Stimulated activated CD4-positive, alpha-beta T cell treated with anti-CD3 and anti-CD28 coated beads, TNF-alpha, amount 100 ng/mL, for 24 hours (primary cell): ENCODE results near the gene IL4R.
"Not testable (repeated sequence)": the region's sequence is repeated elsewhere in the genome, so short reads cannot be mapped to it uniquely, and the experiment has no call there.

Experiments
- DNase-seq, 3 experiments: peaks; one replicate each; pipeline ENCODE4 v3.0.0-alpha.2; 2020; ENCODE audit warnings: low read depth in 3 of 3

IL4R gene

DNA sequence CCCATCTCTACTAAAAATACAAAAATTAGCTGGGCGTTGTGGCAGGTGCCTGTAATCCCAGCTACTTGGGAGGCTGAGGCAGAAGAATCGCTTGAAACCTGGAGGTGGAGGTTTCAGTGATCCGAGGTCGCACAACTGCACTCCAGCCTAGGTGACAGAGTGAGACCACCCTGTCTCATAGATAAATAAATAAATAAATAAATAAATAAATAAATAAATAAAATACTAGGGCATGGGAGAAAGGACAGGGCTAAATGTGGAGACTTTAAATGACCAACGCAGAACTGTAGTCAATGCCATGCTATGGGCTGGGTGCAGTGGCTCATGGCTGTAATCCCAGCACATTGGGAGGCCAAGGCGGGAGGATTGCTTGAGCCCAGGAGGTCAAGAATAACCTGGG, 25.5 kb upstream of the IL4R start:
- not testable (repeated sequence) for DNase-seq

DNA sequence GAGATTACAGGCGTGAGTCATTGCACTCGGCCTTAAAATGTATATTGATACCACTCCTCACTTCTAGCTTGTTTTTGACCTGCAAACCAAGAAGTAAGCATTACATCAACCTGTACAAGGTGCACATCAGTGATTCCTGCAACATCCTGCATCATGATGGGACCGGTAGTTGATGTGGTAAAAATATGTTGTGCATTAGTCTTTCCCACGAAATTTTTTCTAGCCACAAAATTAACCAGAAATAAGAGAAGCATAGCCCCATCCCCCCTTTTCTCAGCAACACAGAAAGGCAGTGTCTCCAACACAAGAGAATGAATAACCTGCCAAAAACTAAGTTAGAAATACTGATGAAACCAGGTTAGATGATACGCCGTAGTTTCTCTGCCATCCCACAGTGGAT, 24.1 kb upstream of the IL4R start:
- DNase-seq, result no peak

DNA sequence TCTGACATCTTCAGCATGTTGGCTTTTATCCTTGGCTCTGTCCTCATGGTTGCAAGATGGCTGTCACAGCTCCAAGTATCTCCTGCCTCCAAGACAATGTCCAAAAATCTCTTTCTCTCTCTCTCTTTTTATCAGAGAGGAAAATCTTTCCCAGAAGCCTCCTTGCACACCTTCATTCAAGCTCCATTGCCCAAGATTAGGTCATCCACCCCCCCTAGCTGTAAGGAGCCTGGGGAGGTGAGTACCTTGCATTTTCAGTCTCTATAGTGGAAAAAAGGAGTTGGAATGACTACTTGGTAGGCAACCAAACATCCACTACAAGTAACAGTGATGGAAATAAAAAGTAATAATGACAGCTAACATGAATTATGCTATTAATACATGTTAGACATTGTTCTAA, 23.2 kb upstream of the IL4R start:
- DNase-seq, result no peak

DNA sequence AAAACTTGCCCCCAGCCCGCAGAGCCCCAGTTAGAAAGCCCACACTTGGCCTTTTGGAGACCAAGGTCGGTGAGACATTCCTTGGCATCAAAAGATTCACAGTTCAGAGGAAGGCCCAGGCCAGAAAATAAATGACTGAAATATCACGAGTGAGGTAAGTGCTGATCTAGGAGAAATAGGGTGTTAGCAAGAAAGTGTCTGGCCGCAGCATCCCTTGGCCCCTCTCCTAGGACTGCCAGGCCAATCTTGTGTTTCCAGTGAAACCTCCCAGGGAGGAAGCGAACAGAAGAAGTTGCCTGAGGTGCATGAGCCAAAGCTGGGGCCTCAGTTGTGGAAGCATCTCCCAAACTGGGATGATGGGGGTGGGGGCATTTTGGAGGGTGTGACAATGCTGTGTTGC, 22.7 kb upstream of the IL4R start:
- DNase-seq, result no peak

DNA sequence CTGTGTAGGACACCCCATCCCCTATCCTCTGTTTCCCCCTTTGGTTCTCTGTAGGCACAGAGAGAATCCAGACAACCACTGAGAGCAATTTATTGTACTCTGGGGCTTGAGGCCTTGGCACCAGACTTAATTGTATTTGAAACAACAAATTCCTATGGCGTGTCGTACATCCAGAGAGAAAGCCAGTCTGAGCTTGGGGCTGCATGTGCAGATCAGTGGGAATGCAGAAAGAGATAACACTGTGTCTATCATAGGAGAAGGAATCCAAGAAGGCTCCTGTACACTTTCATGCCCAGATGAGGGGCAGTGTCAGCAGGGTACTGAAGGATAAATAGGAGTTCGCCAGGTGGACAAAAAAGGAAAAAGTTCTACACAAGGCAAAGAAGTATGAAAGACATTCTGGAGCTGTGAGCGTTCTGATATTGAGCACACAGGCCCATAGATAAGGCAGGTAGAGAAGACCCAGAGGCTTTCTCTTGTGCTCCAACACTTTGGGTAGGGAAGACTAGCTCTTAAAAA, 22.0 kb upstream of the IL4R start:
- DNase-seq, result no peak

DNA sequence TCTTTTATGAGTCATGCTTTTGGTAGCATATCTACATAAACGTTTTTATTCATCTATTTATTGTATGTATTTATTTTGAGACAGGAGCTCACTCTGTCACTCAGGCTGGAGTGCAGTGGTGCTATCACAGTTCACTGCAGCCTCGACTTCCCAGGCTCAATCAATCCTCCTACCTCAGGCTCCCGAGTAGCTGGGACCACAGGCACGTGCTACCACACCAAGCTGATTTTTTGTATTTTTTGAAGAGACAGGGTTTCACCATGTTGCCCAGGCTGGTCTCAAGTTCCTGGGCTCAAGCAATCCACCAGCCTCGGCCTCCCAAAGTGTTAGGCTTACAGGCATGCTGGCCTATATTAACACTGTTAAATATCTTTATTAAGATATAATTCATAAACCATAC, 20.4 kb upstream of the IL4R start:
- DNase-seq, result no peak

DNA sequence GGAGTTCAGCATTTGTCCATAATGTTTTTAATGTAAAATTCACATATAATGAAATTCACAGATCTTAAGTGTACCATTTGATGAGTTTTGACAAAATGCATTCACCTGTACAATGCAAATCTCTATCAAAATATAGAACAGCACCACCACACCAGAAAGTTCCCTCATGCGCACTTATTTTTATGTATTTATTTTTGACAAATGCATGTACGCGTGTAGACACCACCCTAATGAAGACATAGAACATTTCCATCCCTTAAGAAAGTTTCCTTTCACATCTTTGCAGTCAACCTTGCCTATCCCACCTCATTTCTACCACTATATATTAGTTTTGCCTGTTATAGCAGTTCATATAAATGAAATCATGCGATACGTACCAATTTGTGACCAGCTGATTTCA, 15.6 kb upstream of the IL4R start:
- DNase-seq, result no peak

DNA sequence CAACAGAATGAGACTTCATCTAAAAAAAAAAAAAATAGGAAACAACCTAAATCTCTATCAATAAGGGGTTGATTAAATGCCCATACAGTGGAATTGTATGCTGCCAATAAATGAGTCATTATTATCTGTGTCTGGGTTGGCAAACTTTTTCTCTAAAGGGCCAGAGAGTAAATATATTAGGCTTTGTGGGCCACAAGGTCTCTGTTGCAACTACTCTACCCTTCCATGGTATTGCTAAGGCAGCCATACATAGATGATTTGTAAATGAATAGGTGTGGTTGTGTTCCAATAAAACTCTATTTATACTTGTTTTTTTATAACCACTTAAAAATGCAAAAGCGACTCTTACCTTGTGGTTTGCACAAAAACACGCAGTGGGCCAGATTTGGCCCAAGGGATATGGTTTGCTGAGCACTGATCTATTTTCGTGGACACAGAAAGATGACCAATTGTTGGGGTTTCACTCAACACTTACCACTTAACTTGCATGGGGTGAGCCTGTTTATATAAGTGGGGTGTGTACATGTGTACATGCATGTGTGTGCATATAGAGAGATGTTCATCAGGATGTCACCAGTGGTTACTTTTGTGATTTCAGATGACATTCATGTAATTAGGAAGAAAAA, 12.4 kb upstream of the IL4R start:
- no peak for DNase-seq

DNA sequence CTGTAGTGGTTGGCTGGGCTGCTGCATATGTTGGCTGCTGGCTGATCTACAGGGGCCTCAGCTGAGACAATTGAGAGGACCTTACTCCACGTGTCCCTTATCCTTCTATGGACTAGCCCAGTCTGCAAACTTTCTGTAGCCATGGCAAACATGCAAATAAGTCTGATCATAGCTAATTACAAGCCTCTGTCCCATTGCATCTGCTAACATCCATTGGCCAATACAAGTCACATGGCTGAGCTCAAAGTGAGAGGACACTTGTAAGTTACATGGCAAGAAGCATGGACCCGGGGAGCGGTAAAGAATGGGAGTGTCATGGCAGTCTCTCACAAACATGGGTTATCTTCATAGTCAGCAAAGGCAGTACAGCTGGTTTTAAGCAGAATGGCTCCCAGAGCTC, 11.6 kb upstream of the IL4R start:
- no peak for DNase-seq

DNA sequence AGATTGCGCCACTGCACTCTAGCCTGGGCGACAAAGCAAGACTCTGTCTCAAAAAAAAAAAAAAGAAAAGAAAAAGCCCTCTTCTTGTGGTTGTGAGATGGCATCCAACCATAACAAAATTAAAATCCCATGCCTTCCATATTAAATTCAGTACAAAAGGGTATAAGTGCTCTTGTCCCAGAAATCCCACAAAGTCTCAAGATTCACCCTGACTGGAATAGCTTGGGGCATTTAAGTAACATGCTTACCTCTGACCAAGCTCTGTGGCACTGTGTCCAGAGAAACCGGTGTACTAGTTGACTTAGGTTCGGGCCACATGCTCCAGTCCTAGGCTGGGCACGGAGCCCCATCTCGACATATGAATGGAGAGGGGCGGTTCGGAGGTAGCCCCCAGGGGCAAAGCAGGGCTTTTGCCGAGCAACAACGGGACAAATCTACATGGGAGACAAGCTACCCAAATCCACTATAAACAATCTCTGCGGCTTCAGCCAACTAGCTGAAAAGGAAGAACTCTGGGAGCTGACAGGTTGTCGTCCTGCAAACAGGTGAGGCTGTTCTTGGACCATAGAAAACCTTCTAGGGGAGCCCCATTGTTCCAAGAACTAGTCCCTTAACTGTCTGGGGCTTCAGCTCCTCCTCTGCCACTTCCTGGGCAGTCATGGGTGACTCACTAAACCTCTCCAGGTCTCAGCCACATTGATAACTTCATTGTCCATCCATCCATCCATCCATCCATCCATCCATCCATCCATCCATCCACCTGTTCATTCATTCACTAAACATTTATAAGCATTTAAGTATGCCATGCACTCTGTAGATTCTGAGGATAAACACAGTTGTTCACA, 10.3 kb upstream of the IL4R start:
- no peak for DNase-seq

DNA sequence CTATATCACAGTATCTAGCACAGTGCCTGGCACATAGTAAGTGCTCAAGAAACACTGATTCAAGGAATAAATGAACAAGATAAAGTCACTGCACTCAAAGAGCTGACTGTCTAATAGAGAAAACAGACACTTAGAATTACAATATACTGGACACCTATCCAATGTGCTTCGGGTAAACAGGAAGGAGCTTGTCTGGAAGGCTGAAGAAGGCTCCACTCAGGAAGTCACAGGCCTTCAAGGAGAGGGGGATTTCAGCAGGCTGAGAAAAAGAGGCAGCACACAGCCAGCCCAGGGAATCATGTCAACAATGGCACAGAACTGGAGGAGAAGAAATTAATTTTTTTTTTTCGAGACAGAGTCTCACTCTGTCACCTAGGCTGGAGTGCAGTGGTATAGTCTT, 9.7 kb upstream of the IL4R start:
- no peak for DNase-seq

DNA sequence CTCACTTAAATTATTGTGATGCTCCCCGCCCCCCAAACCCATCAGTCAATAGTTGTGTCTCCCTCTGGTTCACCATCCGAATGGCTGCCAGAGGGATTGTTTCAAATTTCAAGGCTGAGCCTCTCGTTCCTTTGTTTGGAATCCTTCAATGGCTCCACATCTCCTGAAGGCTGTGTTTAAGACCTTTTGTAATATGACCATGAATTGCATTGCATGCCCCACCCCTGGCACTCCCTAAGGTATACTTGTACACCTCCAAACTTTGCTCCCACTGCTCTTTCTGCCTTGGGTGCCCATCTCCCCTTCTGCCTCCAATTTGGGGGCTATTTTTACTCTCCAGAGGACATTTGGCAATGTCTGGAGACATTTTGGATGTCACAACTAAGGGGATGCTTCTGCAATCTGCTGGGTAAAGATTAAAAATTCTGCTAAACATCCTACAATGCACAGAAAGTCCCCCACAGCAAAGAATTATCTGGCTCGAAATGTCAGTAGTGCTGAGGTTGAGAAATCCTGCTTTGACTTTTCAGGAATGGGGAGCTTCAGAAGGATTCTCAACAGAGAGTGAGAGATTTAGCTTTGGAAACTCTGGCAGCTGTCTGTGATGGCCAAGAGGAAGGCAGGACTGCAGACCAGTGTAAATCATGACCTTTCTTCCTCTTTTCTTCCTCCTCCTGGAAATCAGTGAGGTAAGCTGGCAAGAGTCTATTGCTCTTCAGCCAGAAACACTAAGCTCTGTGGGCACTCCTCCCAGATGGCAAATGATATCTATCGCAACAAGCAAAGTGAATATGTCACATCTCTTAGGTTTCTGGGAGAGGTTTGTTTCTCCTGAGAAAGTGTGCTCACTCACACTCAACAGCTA, 8.7 kb upstream of the IL4R start:
- no peak for DNase-seq

DNA sequence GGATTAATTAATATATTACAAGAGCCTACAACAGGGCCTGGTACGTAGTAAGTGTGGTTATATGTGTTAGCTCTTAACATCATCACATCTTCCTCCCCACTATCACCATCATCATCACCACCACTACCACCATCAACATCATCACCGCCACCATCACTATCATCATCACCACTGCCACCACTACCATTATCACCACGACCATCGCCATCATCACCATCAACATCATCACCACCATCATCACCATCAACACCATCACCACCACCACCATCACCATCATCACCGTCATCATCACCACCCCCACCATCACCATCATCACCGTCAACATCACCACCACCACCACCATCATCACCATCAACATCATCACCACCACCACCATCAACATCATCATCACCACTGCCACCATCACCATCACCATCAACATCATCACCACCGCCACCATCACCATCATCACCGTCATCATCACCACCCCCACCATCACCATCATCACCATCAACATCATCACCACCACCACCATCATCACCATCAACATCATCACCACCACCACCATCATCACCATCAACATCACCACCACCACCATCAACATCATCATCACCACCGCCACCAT, 7.8 kb upstream of the IL4R start:
- no peak for DNase-seq

DNA sequence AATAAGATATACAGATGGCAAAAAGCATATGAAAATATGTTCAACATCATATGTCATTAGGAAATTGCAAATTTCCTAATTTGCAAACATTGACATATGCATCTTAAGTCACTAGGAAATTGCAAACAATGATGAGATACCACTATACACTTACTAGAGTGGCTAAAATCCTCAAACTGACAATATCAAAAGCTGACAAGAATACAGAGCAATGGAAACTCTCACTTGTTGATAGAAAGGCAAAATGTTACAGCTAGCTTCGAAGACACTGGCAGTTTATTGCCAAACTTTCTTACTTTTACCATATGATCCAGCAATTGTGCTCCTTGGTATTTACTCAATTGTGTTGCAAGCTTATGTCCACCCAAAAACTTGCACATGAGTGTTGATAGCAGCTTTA, 5.0 kb upstream of the IL4R start:
- DNase-seq, result no peak

DNA sequence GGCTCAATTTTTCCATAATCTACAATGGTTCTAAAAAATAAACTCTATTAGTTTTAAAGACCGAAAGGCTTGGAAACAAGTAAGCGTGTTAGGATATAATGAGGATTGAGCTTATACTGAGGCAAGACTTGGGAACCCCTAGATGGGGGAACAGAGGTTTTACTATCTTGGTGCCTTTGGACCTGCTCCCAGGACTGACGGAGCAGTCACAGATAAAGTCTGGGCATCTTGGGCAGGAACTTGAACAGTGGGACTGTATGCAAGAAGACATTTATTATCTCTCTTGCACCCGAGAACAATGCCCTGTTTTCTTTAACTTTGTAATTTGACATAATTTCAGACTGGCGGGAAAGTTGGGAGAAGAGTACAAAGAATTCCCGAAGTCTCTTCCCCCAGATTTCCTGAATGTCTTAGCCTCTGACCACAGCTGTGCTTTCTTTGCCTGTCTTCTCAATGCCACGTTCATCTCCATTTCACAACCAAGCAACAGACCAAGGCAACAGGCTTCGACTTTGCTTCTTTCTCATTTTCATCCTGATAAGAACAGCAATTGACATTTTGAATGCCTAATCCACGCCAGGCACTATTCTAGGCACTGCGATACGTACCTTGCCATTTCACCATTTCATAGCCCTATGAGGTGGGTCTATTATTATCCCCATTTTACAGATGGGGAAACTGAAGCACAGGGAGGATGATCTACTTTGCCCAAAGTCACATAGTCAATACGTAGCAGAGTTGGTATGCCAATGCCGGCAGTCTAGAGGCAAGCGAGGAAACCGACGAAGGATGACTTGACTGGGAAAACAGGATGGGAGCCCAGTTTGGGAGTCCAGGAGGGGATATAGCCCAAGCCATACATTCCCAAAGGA, 3.0 kb upstream of the IL4R start:
- no peak for DNase-seq

DNA sequence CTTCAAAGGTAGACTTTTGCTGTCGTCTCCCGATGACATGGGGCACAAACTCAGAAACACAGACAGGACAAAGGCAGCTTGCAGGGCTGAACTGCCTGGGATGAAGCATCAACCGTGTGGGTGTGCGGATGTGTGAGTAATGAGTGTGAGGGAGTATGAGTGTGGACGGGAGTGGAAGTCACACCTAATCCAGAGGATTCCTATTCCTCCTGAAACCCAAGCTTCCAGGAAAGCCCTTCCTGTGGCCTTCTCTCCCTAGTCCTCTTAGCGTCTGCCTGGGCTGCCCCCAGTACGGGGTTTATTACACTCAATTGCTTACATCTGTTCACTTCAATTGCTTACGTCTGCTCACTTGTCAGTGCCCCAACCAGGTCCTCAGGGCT, 2.3 kb upstream of the IL4R start:
- DNase-seq, result no peak

DNA sequence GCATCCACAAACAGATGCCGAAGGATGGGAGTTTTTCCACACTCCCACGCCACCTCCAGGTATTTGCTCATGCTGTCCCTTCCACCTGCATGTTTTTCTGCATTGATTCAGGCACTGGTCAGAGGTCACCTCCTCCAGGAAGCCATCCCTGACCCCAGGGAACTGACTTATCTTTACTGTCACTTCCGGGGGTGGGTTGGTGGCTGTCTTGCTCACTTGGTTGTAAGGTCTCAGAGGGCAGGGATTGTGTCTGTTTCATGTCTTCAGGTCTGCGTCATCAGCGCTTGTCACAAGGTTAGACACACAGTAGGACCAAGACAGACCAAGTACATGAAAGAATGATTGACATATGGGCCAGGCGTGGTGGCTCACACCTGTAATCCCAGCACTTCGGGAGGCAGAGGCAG, 1.9 kb upstream of the IL4R start:
- DNase-seq, result no peak

DNA sequence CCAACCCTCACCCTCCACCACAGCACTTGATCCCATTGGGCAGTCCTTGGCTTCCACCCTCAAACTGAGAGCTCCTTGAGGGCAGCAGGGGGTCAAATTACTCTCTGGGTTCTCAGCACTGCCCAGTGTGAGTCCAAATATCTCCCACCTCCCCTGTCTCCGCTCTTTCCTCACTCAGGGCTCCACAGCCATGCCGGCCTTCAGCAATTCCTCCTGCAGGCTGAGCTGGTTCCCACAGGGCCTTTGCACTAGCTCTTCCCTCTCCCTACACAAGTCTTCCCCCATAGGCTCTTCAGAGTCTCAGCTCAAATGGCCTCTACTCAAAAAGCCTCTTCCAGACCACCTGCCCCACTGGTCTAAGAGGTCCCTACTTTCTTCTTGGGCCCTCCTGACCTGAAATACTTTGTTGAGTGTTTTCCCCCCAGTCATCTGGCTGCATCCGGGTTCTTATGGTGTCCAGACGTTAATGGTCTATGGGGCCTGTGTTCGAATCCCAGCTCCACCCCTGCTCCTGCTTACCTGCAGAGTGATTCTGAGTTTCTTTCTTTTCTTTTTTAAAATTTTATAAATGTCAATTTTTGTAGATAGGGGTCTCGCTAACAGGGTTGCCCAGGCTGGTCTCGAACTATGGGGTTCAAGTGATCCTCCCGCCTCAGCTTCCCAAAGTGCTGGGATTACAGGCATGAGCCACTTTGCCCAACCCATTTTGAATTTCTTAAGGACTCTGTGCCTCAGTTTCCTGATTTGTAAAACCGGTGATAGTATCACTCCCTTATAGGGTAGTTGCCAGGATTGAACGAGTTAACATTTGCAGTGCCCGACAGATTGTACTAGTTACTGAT, 973 bp upstream of the IL4R start:
- DNase-seq, result no peak

DNA sequence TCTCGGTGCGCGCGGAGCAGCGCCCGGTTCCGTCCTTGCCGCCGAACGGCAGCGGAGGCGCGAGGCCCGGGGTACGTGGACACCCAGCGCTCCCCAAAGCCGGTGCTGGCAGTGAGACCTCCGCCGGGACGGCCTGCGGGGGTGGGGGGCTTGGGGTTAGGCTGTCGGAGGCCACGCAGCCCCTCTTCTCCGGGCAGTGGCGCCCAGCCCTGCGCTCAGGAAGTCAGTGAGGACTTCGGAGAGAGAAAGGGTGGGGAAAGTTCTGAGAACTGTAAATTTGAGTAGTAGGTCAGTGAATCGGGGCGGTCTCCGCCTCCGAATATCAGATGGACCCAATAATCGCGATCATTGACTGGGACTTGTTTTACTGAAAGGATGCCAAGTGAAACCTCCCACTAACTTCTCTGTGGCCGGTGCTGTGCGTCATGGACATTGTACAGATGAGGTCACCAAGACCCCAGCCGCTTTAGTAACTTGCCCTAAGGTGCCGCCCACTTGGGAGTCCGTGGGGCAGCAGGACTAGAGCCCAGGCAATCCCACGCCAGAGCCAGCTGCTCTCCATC, 468 bp downstream of the IL4R start:
- DNase-seq, result peak in 1 of 3 experiments; percentile 74

DNA sequence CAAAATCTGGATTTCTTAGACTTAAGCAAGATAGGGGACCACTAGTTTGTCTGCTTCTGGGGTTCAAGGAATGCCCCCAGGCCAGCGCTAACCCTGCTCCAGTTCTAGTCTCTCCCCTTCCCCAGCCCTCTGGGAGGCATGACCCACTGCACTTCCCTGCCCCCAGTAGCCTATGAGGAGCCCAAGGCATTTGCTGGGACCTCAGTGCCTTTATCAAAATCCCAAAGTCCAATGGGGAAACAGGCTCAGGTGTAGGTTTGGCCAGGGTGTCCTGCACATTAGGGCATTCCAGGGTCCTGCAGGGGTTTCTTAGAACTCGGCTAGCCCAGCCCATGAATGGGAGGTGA, 1.2 kb downstream of the IL4R start:
- DNase-seq, result no peak
